IMR-90 (cell line): ENCODE data around the gene NIPAL1. TPM values are rescaled to one million over a fixed set of nuclear protein-coding genes. Genes with fewer than 3 reads are reported as not detected.

Source experiments
- ATAC-seq: fragments of 200-7000 bp; cut with Tn5 transposase; 2 replicates; pipeline ENCODE4 v1.9.1; 2020; ENCODE audit warnings: low read depth, mild to moderate bottlenecking, moderate library complexity
- BruUV-seq: library from RNA; stranded (reverse); fragments of 400-500 nt; replicated peaks from 2 replicates; lab custom pipeline; 2021; lab: Mats Ljungman, UMichigan
- CTCF ChIA-PET: fragments of 300-600 bp; formaldehyde crosslinking; extraction: SDS; loops from one replicate; lab custom pipeline; 2021; ENCODE audit warnings: antibody characterized with exemption; lab: Yijun Ruan, JAX
- POLR2A ChIA-PET: fragments of 300-600 bp; sonication (Branson Sonifier 250); formaldehyde crosslinking; loops from one replicate; lab custom pipeline; 2022; ENCODE audit warnings: antibody characterized with exemption; ENCODE audit not compliant: unreplicated experiment; lab: Charles Lee
- DNase-seq: peaks from one replicate; pipeline ENCODE4 v3.0.0; 2013
- H2AFZ ChIP-seq: replicated peaks from 2 replicates; pipeline ENCODE3; 2013; ENCODE audit warnings: low read length, mild to moderate bottlenecking; ENCODE audit not compliant: poor library complexity
- H2AK5ac ChIP-seq: 2 replicates; pipeline ENCODE4 v1.6.1; 2013; ENCODE audit warnings: low read depth, low read length, inconsistent platforms
- H2AK9ac ChIP-seq: replicated peaks from 2 replicates; pipeline ENCODE3; 2013; ENCODE audit warnings: mild to moderate bottlenecking, low read depth, low read length, moderate library complexity; ENCODE audit not compliant: poor library complexity
- H2BK120ac ChIP-seq: 2 replicates; pipeline ENCODE4 v1.6.1; 2013; ENCODE audit warnings: low read depth, low read length, inconsistent platforms
- H2BK15ac ChIP-seq: 3 replicates; pipeline ENCODE4 v1.6.1; 2013; ENCODE audit warnings: low read depth, low read length, inconsistent platforms
- H2BK20ac ChIP-seq: 2 replicates; pipeline ENCODE4 v1.6.1; 2013; ENCODE audit warnings: low read depth, mild to moderate bottlenecking, inconsistent platforms, low read length, moderate library complexity
- H2BK5ac ChIP-seq: 2 replicates; pipeline ENCODE4 v1.6.1; 2013; ENCODE audit warnings: mild to moderate bottlenecking, low read depth, low read length, inconsistent platforms; ENCODE audit not compliant: poor library complexity, severe bottlenecking
- H3K14ac ChIP-seq: replicated peaks from 2 replicates; pipeline ENCODE4 v1.6.1; 2013; ENCODE audit warnings: low read depth, low read length, inconsistent platforms
- H3K18ac ChIP-seq: 2 replicates; pipeline ENCODE4 v1.6.1; 2013; ENCODE audit warnings: low read depth, low read length, control low read depth
- H3K23ac ChIP-seq: 2 replicates; pipeline ENCODE4 v1.6.1; 2013; ENCODE audit warnings: low read depth, low read length, inconsistent platforms
- H3K27ac ChIP-seq: 2 replicates; pipeline ENCODE4 v1.5.1; 2013; ENCODE audit warnings: mild to moderate bottlenecking, control low read depth, low read length; ENCODE audit not compliant: insufficient read depth
- H3K27me3 ChIP-seq: 2 replicates; pipeline ENCODE4 v1.6.1; 2013; ENCODE audit warnings: low read length; ENCODE audit not compliant: control insufficient read depth, insufficient read depth
- H3K36me3 ChIP-seq: 2 replicates; pipeline ENCODE4 v1.6.1; 2013; ENCODE audit warnings: low read length, mixed read lengths; ENCODE audit not compliant: control insufficient read depth, insufficient read depth
- H3K4ac ChIP-seq: 2 replicates; pipeline ENCODE4 v1.6.1; 2013; ENCODE audit warnings: low read depth, low read length, inconsistent platforms
- H3K4me1 ChIP-seq: 2 replicates; pipeline ENCODE4 v1.6.1; 2013; ENCODE audit warnings: low read length, mixed read lengths; ENCODE audit not compliant: control insufficient read depth, insufficient read depth
- H3K4me2 ChIP-seq: 2 replicates; pipeline ENCODE4 v1.6.1; 2013; ENCODE audit warnings: low read depth, mild to moderate bottlenecking, control low read depth, low read length, moderate library complexity
- H3K4me3 ChIP-seq: 2 replicates; pipeline ENCODE4 v1.5.1; 2013; ENCODE audit warnings: low read depth, mild to moderate bottlenecking, control low read depth, low read length, moderate library complexity; ENCODE audit not compliant: insufficient read depth
- H3K56ac ChIP-seq: 2 replicates; pipeline ENCODE4 v1.6.1; 2013; ENCODE audit warnings: low read length, inconsistent platforms; ENCODE audit not compliant: insufficient read depth; ENCODE audit errors: extremely low read depth
- H3K79me1 ChIP-seq, 2 experiments: 2 replicates each; pipeline ENCODE4 v1.6.1; 2013; ENCODE audit warnings: low read length in 2 of 2, inconsistent platforms in 1 of 2, low read depth in 1 of 2
- H3K9ac ChIP-seq: 2 replicates; pipeline ENCODE4 v1.6.1; 2013; ENCODE audit warnings: low read depth, low read length, control low read depth
- H3K9me1 ChIP-seq: 2 replicates; pipeline ENCODE4 v1.6.1; 2013; ENCODE audit warnings: low read length, inconsistent platforms; ENCODE audit not compliant: insufficient read depth
- H3K9me3 ChIP-seq: 2 replicates; pipeline ENCODE4 v1.6.1; 2013; ENCODE audit warnings: low read length; ENCODE audit not compliant: control insufficient read depth, insufficient read depth
- H4K20me1 ChIP-seq: 2 replicates; pipeline ENCODE4 v1.6.1; 2013; ENCODE audit warnings: low read length, inconsistent platforms; ENCODE audit not compliant: insufficient read depth
- H4K5ac ChIP-seq: 2 replicates; pipeline ENCODE4 v1.6.1; 2013; ENCODE audit warnings: mild to moderate bottlenecking, low read depth, low read length, control low read depth
- H4K8ac ChIP-seq, 2 experiments: 2 replicates each; pipeline ENCODE4 v1.6.1; 2013; ENCODE audit warnings: low read depth in 2 of 2, low read length in 2 of 2, control low read depth in 1 of 2, inconsistent platforms in 1 of 2
- H4K91ac ChIP-seq: 2 replicates; pipeline ENCODE4 v1.6.1; 2013; ENCODE audit warnings: low read depth, low read length, inconsistent platforms; ENCODE audit not compliant: insufficient read depth
- MXI1 ChIP-seq: IDR thresholded peaks from 2 replicates; pipeline ENCODE4 v1.6.1; 2012; ENCODE audit warnings: low read depth, mild to moderate bottlenecking, low read length, moderate library complexity, borderline replicate concordance
- NFE2L2 ChIP-seq: fragments of 150-350 bp; IDR thresholded peaks from 2 replicates; pipeline ENCODE4 v1.6.1; 2016; ENCODE audit warnings: low read depth, mild to moderate bottlenecking, low read length
- RAD21 ChIP-seq: IDR thresholded peaks from 2 replicates; pipeline ENCODE4 v1.6.1; 2012; ENCODE audit warnings: low read length, improper control_type of control experiment
- SMC3 ChIP-seq: fragments of 150-350 bp; IDR thresholded peaks from 2 replicates; pipeline ENCODE4 v1.6.1; 2016; ENCODE audit warnings: low read depth, mild to moderate bottlenecking, antibody characterized with exemption, low read length, moderate library complexity
- WGBS, 2 experiments: methylation state at CpG; one replicate each; pipeline versions ENCODE4 v1.1.5 to v1.1.7; 2013; ENCODE audit warnings: missing lambda C conversion rate in 2 of 2; ENCODE audit not compliant: insufficient read length in 1 of 2; ENCODE audit errors: extremely low coverage in 2 of 2; 5-methylcytosine and 5-hydroxymethylcytosine counted together
- dilution Hi-C: fragments of 300-500 bp; cut with HindIII; formaldehyde crosslinking; loops from one replicate; pipeline ENCODE4 v1.14.3; 2018; ENCODE audit warnings: low sequenced_read_pairs; ENCODE audit not compliant: unreplicated experiment
- in situ Hi-C: fragments of 300-500 bp; cut with MboI; formaldehyde crosslinking; loops from 3 replicates; pipeline ENCODE4 v1.14.3; 2019; ENCODE audit warnings: low sequenced_read_pairs, inconsistent platforms, mixed read lengths
- intact Hi-C: fragments of 100-400 bp; cut with micrococcal nuclease; formaldehyde crosslinking; loops from 2 replicates; pipeline ENCODE4 v1.10.0; 2022
- polyA plus RNA-seq, 3 experiments: library from polyadenylated mRNA; depleted of rRNA; stranded (reverse); fragments of >200 nt; gene quantifications; 2 replicates each; pipeline ENCODE4 v1.2.3, GENCODE V29; 2012; ENCODE audit warnings: low replicate concordance in 1 of 3
- total RNA-seq: library from RNA; depleted of rRNA; stranded (reverse); fragments of >200 nt; gene quantifications from 2 replicates; pipeline ENCODE4 v1.2.3, GENCODE V29; 2012

Gene NIPAL1
- total and polyA plus RNA-seq, 2 of the 4 experiments (the other 2 are of a cell fraction): 0.89 to 1.1 TPM

DNA sequence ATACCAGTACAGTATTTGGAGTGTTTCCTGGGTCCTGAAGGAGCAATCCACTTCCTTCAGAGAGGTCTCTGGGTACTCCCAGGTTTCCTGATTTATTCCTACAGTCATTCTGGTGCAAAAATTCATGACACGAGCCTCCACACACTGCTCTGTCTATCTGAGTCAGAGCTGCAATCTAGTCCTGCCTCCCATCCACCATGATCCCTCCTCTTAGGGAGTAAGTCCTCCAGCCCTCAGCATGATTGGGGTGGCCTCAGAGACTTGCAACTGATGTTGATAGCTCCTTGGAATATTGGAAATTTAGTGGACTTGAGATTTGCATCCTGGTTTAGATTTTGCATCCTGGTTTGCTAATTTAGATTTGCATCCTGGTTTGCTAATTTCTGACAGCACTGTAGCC, 20.6 kb upstream of the NIPAL1 start:
- Histone ChIP-seq H3K23ac (no peak overlapping the region), H4K8ac (no peak overlapping the region), H2BK20ac (no peak overlapping the region), H3K27me3 (no peaks in the 10 kb centered on the region), H4K20me1 (no peaks in the 10 kb centered on the region), H3K27ac (no peak overlapping the region), H3K36me3 (no peaks in the 10 kb centered on the region), H3K9me3 (0 out of 2 replicates have a peak, but pooled peaks cover 1% of the 10 kb centered on the region), H3K56ac (no peak overlapping the region), H2AFZ (no peak overlapping the region), H3K4ac (no peak overlapping the region), H2AK9ac (no peak overlapping the region), H3K18ac (no peak overlapping the region), H3K9me1 (no peaks in the 10 kb centered on the region), H2BK5ac (no peak overlapping the region), H3K14ac (no peak overlapping the region), H4K91ac (no peak overlapping the region), H2AK5ac (no peak overlapping the region), H3K4me3 (no peak overlapping the region), H4K5ac (no peak overlapping the region), H3K4me2 (no peak overlapping the region), H2BK15ac (no peak overlapping the region), H3K9ac (no peak overlapping the region), H3K79me1 (no peaks in the 10 kb centered on the region), H3K4me1 (no peaks in the 10 kb centered on the region), H2BK120ac (no peak overlapping the region)
- no peak for DNase-seq
- BruUV-seq: no TSS peak
- ChIA-PET CTCF (no interaction called here), POLR2A (interaction anchor here (0.5 kb wide), 1 partner anchor 578 kb away, joined by 3 read pairs; no protein-coding TSS in a partner anchor)
- dilution Hi-C loops (no loop called here), in situ Hi-C loops (no loop called here), intact Hi-C loops (no loop called here)
- no peak for ATAC-seq
- TF ChIP-seq RAD21: no peak
- TF ChIP-seq SMC3: no peak
- no peak for TF ChIP-seq MXI1
- no peak for TF ChIP-seq NFE2L2
- WGBS, 2 experiments: no CpG with 5 or more reads among the region's 1 CpG
